B cell (primary cell): ENCODE measurements around the gene ACER1. TPM values are rescaled to one million over a fixed set of nuclear protein-coding genes. Genes with fewer than 3 reads are reported as not detected.

Experiments
- ATAC-seq: fragments of 200-7000 bp; cut with Tn5 transposase; one replicate; pipeline ENCODE4 v1.10.0; 2021; ENCODE audit warnings: low read depth, mild to moderate bottlenecking, moderate number of reproducible peaks, moderate library complexity
- CTCF ChIA-PET: fragments of 350-600 bp; sonication (Branson Sonifier 250); formaldehyde crosslinking; loops from one replicate; lab custom pipeline; 2021; ENCODE audit warnings: antibody characterized with exemption, inconsistent platforms; lab: Charles Lee
- POLR2A ChIA-PET: fragments of 350-600 bp; sonication (Branson Sonifier 250); formaldehyde crosslinking; loops from one replicate; lab custom pipeline; 2021; ENCODE audit warnings: antibody characterized with exemption; lab: Charles Lee
- DNase-seq: peaks from one replicate; pipeline ENCODE4 v3.0.0; 2013
- H2AFZ ChIP-seq: 2 replicates; pipeline ENCODE4 v1.6.1; 2012; ENCODE audit warnings: mild to moderate bottlenecking, low read depth, low read length; ENCODE audit not compliant: insufficient read depth, poor library complexity, severe bottlenecking
- H3K27ac ChIP-seq, 2 donors: 1 replicate in 1 of 2; 2 replicates in 1 of 2; pipeline ENCODE4 v1.5.1; 2012 to 2013; ENCODE audit warnings: low read length in 2 of 2, mild to moderate bottlenecking in 2 of 2, moderate library complexity in 1 of 2
- H3K27me3 ChIP-seq, 4 experiments: fragments of 200-600 bp in 1 of 4; sonication (generic) in 1 of 4; replicated peaks in 1 of 4; 1 replicate in 2 of 4; 2 replicates in 2 of 4; pipeline versions ENCODE4 v1.6.1 to v1.7.0; 2013 to 2016; ENCODE audit warnings: low read length in 3 of 4, mild to moderate bottlenecking in 2 of 4, mixed read lengths in 1 of 4, moderate library complexity in 1 of 4; ENCODE audit not compliant: insufficient read depth in 4 of 4, control insufficient read depth in 3 of 4; ENCODE audit errors: control extremely low read depth in 1 of 4
- H3K36me3 ChIP-seq, 2 experiments: replicated peaks in 1 of 2; 1 replicate in 1 of 2; 2 replicates in 1 of 2; pipeline versions ENCODE4 v1.6.1 to v1.7.1; 2013; ENCODE audit warnings: low read length in 1 of 2; ENCODE audit not compliant: insufficient read depth in 2 of 2, control insufficient read depth in 1 of 2; ENCODE audit errors: control extremely low read depth in 1 of 2, extremely low read depth in 1 of 2
- H3K4me1 ChIP-seq, 2 donors: fragments of 200-600 bp in 1 of 2; sonication (generic) in 1 of 2; 1 replicate in 1 of 2; 2 replicates in 1 of 2; pipeline versions ENCODE4 v1.5.1 to v1.6.1; 2013 to 2017; ENCODE audit warnings: low read length in 2 of 2; ENCODE audit not compliant: control insufficient read depth in 2 of 2, insufficient read depth in 2 of 2
- H3K4me2 ChIP-seq: replicated peaks from 2 replicates; pipeline ENCODE3; 2012; ENCODE audit warnings: mild to moderate bottlenecking, low read depth, low read length; ENCODE audit not compliant: poor library complexity, severe bottlenecking
- H3K4me3 ChIP-seq, 5 experiments: fragments of 200-600 bp in 1 of 5; sonication (generic) in 1 of 5; 1 replicate in 3 of 5; 2 replicates in 2 of 5; pipeline versions ENCODE4 v1.5.1 to v1.7.0; 2011 to 2016; ENCODE audit warnings: low read length in 4 of 5, mild to moderate bottlenecking in 4 of 5, low read depth in 2 of 5, control low read depth in 1 of 5, moderate library complexity in 1 of 5; ENCODE audit not compliant: insufficient read depth in 1 of 5; ENCODE audit errors: control extremely low read depth in 1 of 5, extremely low read depth in 1 of 5
- H3K79me2 ChIP-seq: fragments of 200-600 bp; sonication (generic); one replicate; pipeline ENCODE4 v1.6.0; 2016; ENCODE audit warnings: low read length; ENCODE audit not compliant: control insufficient read depth, insufficient read depth
- H3K9ac ChIP-seq: fragments of 200-600 bp; sonication (generic); 2 replicates; pipeline ENCODE4 v1.6.1; 2017; ENCODE audit warnings: mild to moderate bottlenecking, low read length, moderate library complexity
- H3K9me3 ChIP-seq, 3 donors: one replicate each; pipeline versions ENCODE4 v1.6.1 to v1.7.1; 2013; ENCODE audit warnings: low read length in 2 of 3; ENCODE audit not compliant: control insufficient read depth in 2 of 3, insufficient read depth in 1 of 3; ENCODE audit errors: control extremely low read depth in 1 of 3
- H4K20me1 ChIP-seq: 2 replicates; pipeline ENCODE4 v1.6.0; 2012; ENCODE audit warnings: mild to moderate bottlenecking, low read length; ENCODE audit not compliant: insufficient read depth, control insufficient read depth, poor library complexity, severe bottlenecking
- H3K27ac Mint-ChIP-seq: one replicate; pipeline ENCODE4 v1.8.0; 2021; ENCODE audit warnings: mixed read lengths
- H3K27me3 Mint-ChIP-seq: one replicate; pipeline ENCODE4 v1.8.0; 2021; ENCODE audit warnings: mixed read lengths
- H3K4me1 Mint-ChIP-seq: one replicate; pipeline ENCODE4 v1.8.0; 2021; ENCODE audit warnings: mixed read lengths
- H3K4me3 Mint-ChIP-seq: one replicate; pipeline ENCODE4 v1.8.0; 2021; ENCODE audit warnings: mixed read lengths
- H3K9me3 Mint-ChIP-seq: one replicate; pipeline ENCODE4 v1.8.0; 2022; ENCODE audit warnings: mixed read lengths; ENCODE audit not compliant: insufficient read depth
- CTCF ChIP-seq: fragments of 200-600 bp; IDR thresholded peaks from one replicate; pipeline ENCODE4 v1.8.0; 2022; ENCODE audit warnings: antibody characterized with exemption, mild to moderate bottlenecking
- EZH2 ChIP-seq: IDR thresholded peaks from 2 replicates; pipeline ENCODE4 v1.6.1; 2012; ENCODE audit warnings: borderline replicate concordance, low read depth, mild to moderate bottlenecking, moderate library complexity, low read length; ENCODE audit not compliant: insufficient read depth, poor library complexity, severe bottlenecking
- WGBS: methylation state at CpG from one replicate; pipeline ENCODE4 v1.1.5; 2013; ENCODE audit warnings: missing lambda C conversion rate; ENCODE audit not compliant: insufficient coverage; 5-methylcytosine and 5-hydroxymethylcytosine counted together
- intact Hi-C: fragments of 100-400 bp; cut with micrococcal nuclease; formaldehyde crosslinking; loops from one replicate; pipeline ENCODE4 v1.10.0; 2022
- polyA plus RNA-seq: library from polyadenylated mRNA; depleted of rRNA; stranded (reverse); fragments of >200 nt; gene quantifications from 2 replicates; pipeline ENCODE4 v1.2.3, GENCODE V29; 2012
- total RNA-seq, 2 donors: library from RNA; stranded (reverse); fragments of 120-200 nt in 1 of 2; gene quantifications; 1 replicate in 1 of 2; 2 replicates in 1 of 2; pipeline versions ENCODE4 v1.2.3 to v1.2.4, GENCODE V29; 2013 to 2022

Gene ACER1
- total and polyA plus RNA-seq, 2 donors (not counting 1 experiment from before 2014, with no cell fraction given): not detected

GRCh38 chr19:6292006-6292405 lies 41.4 kb downstream of the ACER1 start:
- Histone ChIP-seq H4K20me1 (no peaks in the 10 kb centered on the region), H3K9ac (no peak overlapping the region), H3K4me2 (no peak overlapping the region), H3K79me2 (no peaks in the 10 kb centered on the region), H3K27ac (no peak overlapping the region), H3K4me3 (no peak overlapping the region), H3K9me3 (peaks cover 2 to 83% (median 61%) of the 10 kb centered on the region in 3 donors), H3K4me1 (no peaks in the 10 kb centered on the region), H2AFZ (no peak overlapping the region), H3K27me3 (no peaks in the 10 kb centered on the region), H3K36me3 (no peaks in the 10 kb centered on the region)
- ChIA-PET CTCF (no interaction called here), POLR2A (no interaction called here)
- no CpG with 5 or more reads among the region's 4 CpGs for WGBS
- Mint-ChIP-seq H3K4me3 (no peak overlapping the region), H3K4me1 (no peaks in the 10 kb centered on the region), H3K27ac (no peak overlapping the region), H3K9me3 (peaks cover 10% of the 10 kb centered on the region), H3K27me3 (peaks cover 3% of the 10 kb centered on the region)
- TF ChIP-seq CTCF (no peak), EZH2 (no peak)
- DNase-seq: no peak
- no peak for ATAC-seq
- intact Hi-C loops: no loop called here

- 100% methylated on average over 1 of the region's 1 CpG for WGBS
- Mint-ChIP-seq H3K27ac (no peak overlapping the region), H3K4me1 (no peaks in the 10 kb centered on the region), H3K4me3 (no peak overlapping the region), H3K27me3 (no peaks in the 10 kb centered on the region), H3K9me3 (peaks cover 10% of the 10 kb centered on the region)
- Histone ChIP-seq H3K27me3 (no peaks in the 10 kb centered on the region), H4K20me1 (no peaks in the 10 kb centered on the region), H3K79me2 (no peaks in the 10 kb centered on the region), H3K27ac (no peak overlapping the region), H2AFZ (no peak overlapping the region), H3K4me2 (no peak overlapping the region), H3K4me3 (no peak overlapping the region), H3K36me3 (no peaks in the 10 kb centered on the region), H3K9me3 (peaks cover 0 to 90% (median 69%) of the 10 kb centered on the region in 3 donors), H3K4me1 (no peaks in the 10 kb centered on the region), H3K9ac (no peak overlapping the region)
- DNase-seq: no peak
- TF ChIP-seq CTCF (no peak), EZH2 (no peak)
- no peak for ATAC-seq
- ChIA-PET CTCF (no interaction called here), POLR2A (no interaction called here)
- intact Hi-C loops: no loop called here
Measured at GRCh38 chr19:6288737-6289136, 44.7 kb downstream of the ACER1 start.
